Measurements from ENCODE around the gene LIPG. TPM values are rescaled to one million over a fixed set of nuclear protein-coding genes. Genes with fewer than 3 reads are reported as not detected.

The LIPG gene
- total RNA-seq, 2 experiments from 2014 or later, result not detected

GRCh38 chr18:49588171-49588570, 26.3 kb downstream of the LIPG start:
- no peak for DNase-seq (ENCODE audit: low spot score)
- TF ChIP-seq EZH2phosphoT487 (IDR thresholded peaks at IDR 0.05; ENCODE audit: borderline replicate concordance, low read depth, low read length) (no peak), CTCF (conservative IDR thresholded peaks at IDR 0.05; ENCODE audit: low read length) (no peak)
- H3K79me2 ChIP-seq (ENCODE audit: insufficient read depth, low read depth, low read length), result no peaks in the 10 kb centered on the region
- H3K9me3 ChIP-seq (ENCODE audit: low read length), result no peaks in the 10 kb centered on the region
- no TSS peak for BruUV-seq (replicated peaks)
- no peaks in the 10 kb centered on the region for H3K9me2 ChIP-seq (ENCODE audit: insufficient read depth, low read length)
- H2AFZ ChIP-seq (ENCODE audit: low read length), result no peak overlapping the region
- H3K4me3 ChIP-seq (ENCODE audit: low read depth, low read length, poor library complexity, severe bottlenecking), result no peak overlapping the region
- no peaks in the 10 kb centered on the region for H4K20me1 ChIP-seq (ENCODE audit: insufficient read depth, low read length)
- intact Hi-C loops (cut with micrococcal nuclease; ENCODE audit: unreplicated experiment), result no loop called here
- H3K36me3 ChIP-seq (ENCODE audit: insufficient read depth, low read length), result no peaks in the 10 kb centered on the region
- POLR2A ChIA-PET, result no interaction called here
- CTCF ChIA-PET (ENCODE audit: unreplicated experiment), result no interaction called here
- H3K4me1 ChIP-seq (ENCODE audit: insufficient read depth, low read length, poor library complexity, severe bottlenecking), result no peaks in the 10 kb centered on the region
- H3K4me2 ChIP-seq (ENCODE audit: low read length), result no peak overlapping the region
- no peak overlapping the region for H3K27ac ChIP-seq (ENCODE audit: low read depth, low read length, poor library complexity, severe bottlenecking)

- Histone ChIP-seq H4K20me1 (ENCODE audit: insufficient read depth, low read length) (no peaks in the 10 kb centered on the region), H2AFZ (ENCODE audit: low read length) (no peak overlapping the region), H3K4me1 (ENCODE audit: insufficient read depth, low read length, poor library complexity, severe bottlenecking) (no peaks in the 10 kb centered on the region), H3K79me2 (ENCODE audit: insufficient read depth, low read depth, low read length) (no peaks in the 10 kb centered on the region), H3K27ac (ENCODE audit: low read depth, low read length, poor library complexity, severe bottlenecking) (no peak overlapping the region), H3K36me3 (ENCODE audit: insufficient read depth, low read length) (no peaks in the 10 kb centered on the region), H3K4me3 (ENCODE audit: low read depth, low read length, poor library complexity, severe bottlenecking) (no peak overlapping the region), H3K9me3 (ENCODE audit: low read length) (no peaks in the 10 kb centered on the region), H3K9me2 (ENCODE audit: insufficient read depth, low read length) (no peaks in the 10 kb centered on the region), H3K4me2 (ENCODE audit: low read length) (no peak overlapping the region)
- TF ChIP-seq EZH2phosphoT487 (IDR thresholded peaks at IDR 0.05; ENCODE audit: borderline replicate concordance, low read depth, low read length) (no peak), CTCF (conservative IDR thresholded peaks at IDR 0.05; ENCODE audit: low read length) (no peak)
- ChIA-PET CTCF (ENCODE audit: unreplicated experiment) (no interaction called here), POLR2A (no interaction called here)
- no peak for DNase-seq (ENCODE audit: low spot score)
- BruUV-seq (replicated peaks), result no TSS peak
- intact Hi-C loops (cut with micrococcal nuclease; ENCODE audit: unreplicated experiment), result no loop called here
Measured at GRCh38 chr18:49588971-49589370, 27.1 kb downstream of the LIPG start.

GRCh38 chr18:49590608-49591007, 28.8 kb downstream of the LIPG start:
- Histone ChIP-seq H3K4me3 (ENCODE audit: low read depth, low read length, poor library complexity, severe bottlenecking) (no peak overlapping the region), H3K36me3 (ENCODE audit: insufficient read depth, low read length) (no peaks in the 10 kb centered on the region), H3K4me1 (ENCODE audit: insufficient read depth, low read length, poor library complexity, severe bottlenecking) (no peaks in the 10 kb centered on the region), H3K4me2 (ENCODE audit: low read length) (no peak overlapping the region), H3K9me2 (ENCODE audit: insufficient read depth, low read length) (no peaks in the 10 kb centered on the region), H4K20me1 (ENCODE audit: insufficient read depth, low read length) (no peaks in the 10 kb centered on the region), H2AFZ (ENCODE audit: low read length) (no peak overlapping the region), H3K79me2 (ENCODE audit: insufficient read depth, low read depth, low read length) (no peaks in the 10 kb centered on the region), H3K27ac (ENCODE audit: low read depth, low read length, poor library complexity, severe bottlenecking) (no peak overlapping the region), H3K9me3 (ENCODE audit: low read length) (no peaks in the 10 kb centered on the region)
- no peak for DNase-seq (ENCODE audit: low spot score)
- ChIA-PET POLR2A (no interaction called here), CTCF (ENCODE audit: unreplicated experiment) (no interaction called here)
- TF ChIP-seq CTCF (conservative IDR thresholded peaks at IDR 0.05; ENCODE audit: low read length), result no peak
- intact Hi-C loops (cut with micrococcal nuclease; ENCODE audit: unreplicated experiment), result no loop called here
- no TSS peak for BruUV-seq (replicated peaks)
